HepG2 (cell line): Measurements from ENCODE around the gene PIGW. TPM values are rescaled to one million over a fixed set of nuclear protein-coding genes. Genes with fewer than 3 reads are reported as not detected.

Experiments used
- AKAP8 ChIP-seq: sonication (generic); formaldehyde crosslinking; IDR thresholded peaks from 2 replicates; pipeline ENCODE4 v1.5.1; 2020; ENCODE audit warnings: mild to moderate bottlenecking, missing genetic modification reagents
- ARID4A ChIP-seq: sonication (generic); formaldehyde crosslinking; IDR thresholded peaks from 2 replicates; pipeline ENCODE4 v1.5.0; 2020; ENCODE audit warnings: mild to moderate bottlenecking, missing genetic modification reagents, borderline replicate concordance
- EP300 ChIP-seq, 3 experiments: sonication (generic) in 1 of 3; formaldehyde crosslinking in 1 of 3; IDR thresholded peaks; 2 replicates each; pipeline versions ENCODE4 v1.5.1 to v1.6.1; 2011 to 2020; ENCODE audit warnings: low read depth in 2 of 3, low read length in 2 of 3, borderline replicate concordance in 1 of 3, improper control_type of control experiment in 1 of 3, mild to moderate bottlenecking in 1 of 3, missing genetic modification reagents in 1 of 3, moderate library complexity in 1 of 3
- HOXA7 ChIP-seq: sonication (generic); formaldehyde crosslinking; IDR thresholded peaks from 2 replicates; pipeline ENCODE4 v1.8.1; 2022; ENCODE audit warnings: mild to moderate bottlenecking, missing genetic modification reagents, moderate library complexity
- HOXD1 ChIP-seq: sonication (generic); formaldehyde crosslinking; IDR thresholded peaks from 2 replicates; pipeline ENCODE4 v1.5.0; 2020; ENCODE audit warnings: missing genetic modification reagents
- KAT7 ChIP-seq: IDR thresholded peaks from 2 replicates; pipeline ENCODE4 v1.6.1; 2018; ENCODE audit warnings: borderline replicate concordance, missing compliant biosample characterization
- PAX8 ChIP-seq: sonication (generic); formaldehyde crosslinking; IDR thresholded peaks from 2 replicates; pipeline ENCODE4 v1.8.0; 2022; ENCODE audit warnings: mild to moderate bottlenecking, missing genetic modification reagents, borderline replicate concordance
- PHF21A ChIP-seq: sonication (generic); formaldehyde crosslinking; IDR thresholded peaks from 2 replicates; pipeline ENCODE4 v1.5.0; 2020; ENCODE audit warnings: mild to moderate bottlenecking, missing genetic modification reagents
- TEAD2 ChIP-seq: sonication (generic); formaldehyde crosslinking; IDR thresholded peaks from 2 replicates; pipeline ENCODE4 v1.9.0; 2021; ENCODE audit warnings: missing genetic modification reagents
- ZMYM3 ChIP-seq: sonication (generic); formaldehyde crosslinking; IDR thresholded peaks from 2 replicates; pipeline ENCODE4 v1.5.1; 2020; ENCODE audit warnings: mild to moderate bottlenecking, missing genetic modification reagents
- ZNF318 ChIP-seq: sonication (generic); formaldehyde crosslinking; IDR thresholded peaks from 2 replicates; pipeline ENCODE4 v1.4.0; 2020; ENCODE audit warnings: mild to moderate bottlenecking, missing genetic modification reagents
- ZNF350 ChIP-seq: sonication (generic); formaldehyde crosslinking; IDR thresholded peaks from 2 replicates; pipeline ENCODE4 v1.4.0; 2020; ENCODE audit warnings: mild to moderate bottlenecking, low read depth, missing genetic modification reagents, borderline replicate concordance
- ZNF501 ChIP-seq: sonication (generic); formaldehyde crosslinking; IDR thresholded peaks from 2 replicates; pipeline ENCODE4 v1.5.1; 2020; ENCODE audit warnings: mild to moderate bottlenecking, moderate library complexity, missing genetic modification reagents
- ZNF570 ChIP-seq: sonication (generic); formaldehyde crosslinking; IDR thresholded peaks from 2 replicates; pipeline ENCODE4 v1.4.0; 2020; ENCODE audit warnings: mild to moderate bottlenecking, missing genetic modification reagents, borderline replicate concordance
- ZNF614 ChIP-seq: IDR thresholded peaks from 2 replicates; pipeline ENCODE4 v1.6.1; 2018; ENCODE audit warnings: missing biosample characterization, missing genetic modification reagents, inconsistent platforms, borderline replicate concordance
- polyA plus RNA-seq, 8 experiments: library from polyadenylated mRNA; depleted of rRNA in 3 of 8; stranded (reverse) in 7 of 8; unstranded in 1 of 8; fragments of >200 nt; fragmentation: Illumina TruSeq in 4 of 8; extraction: Trizol in 4 of 8; gene quantifications; 2 replicates each; pipeline versions ENCODE4 v1.2.1 to v1.2.3, GENCODE V29; 2011 to 2016; ENCODE audit warnings: low read depth in 4 of 8, missing spikeins in 1 of 8, mixed read lengths in 1 of 8; ENCODE audit not compliant: insufficient read depth in 1 of 8
- total RNA-seq, 5 experiments: library from RNA; depleted of rRNA; stranded (reverse); fragments of >200 nt; fragmentation: Illumina TruSeq; extraction: Trizol; gene quantifications; 2 replicates each; pipeline ENCODE4 v1.2.3, GENCODE V29; 2016; ENCODE audit warnings: low read depth in 1 of 5

PIGW gene
- total and polyA plus RNA-seq, 2 of the 13 experiments (the other 11 are each of a cell fraction or from before 2014, with no cell fraction given), result 9.0 to 24.0 TPM

GRCh38 chr17:36544307-36545076, 9.7 kb downstream of the PIGW start, which contains the start of gene GGNBP2 (continued):
- TF ChIP-seq ZNF350 (CRISPR knock-in tag) (peak; percentile 42), TEAD2 (no peak), KAT7 (no peak; the same call in 1 of the 2 replicates), ZNF318 (0 out of 2 replicates have a peak, but pooled peaks have one; percentile 50), PHF21A (peak; percentile 61), PAX8 (CRISPR knock-in tag) (no peak; the same call in 1 of the 2 replicates), HOXA7 (CRISPR knock-in tag) (no peak), ZNF614 (CRISPR knock-in tag) (peak; percentile 55; the same call in 1 of the 2 replicates), ZNF570 (CRISPR knock-in tag) (peak; percentile 49; the same call in 1 of the 2 replicates), ARID4A (CRISPR knock-in tag) (peak; percentile 76), HOXD1 (CRISPR knock-in tag) (0 out of 2 replicates have a peak, but pooled peaks have one; percentile 17), ZMYM3 (0 out of 2 replicates have a peak, but pooled peaks have one; percentile 23), AKAP8 (CRISPR knock-in tag) (0 out of 2 replicates have a peak, but pooled peaks have one; percentile 50), ZNF501 (peak; percentile 70; the same call in 1 of the 2 replicates), EP300 (IDR thresholded peaks at IDR 0.05; ENCODE audit: low read depth in 2 of 2, low read length in 2 of 2) (no peak), EP300 (CRISPR knock-in tag; IDR thresholded peaks at IDR 0.05; ENCODE audit: borderline replicate concordance) (peak; percentile 38)
